Prostate gland (tissue), 2 donors: ENCODE data around the gene DHDH.

Source experiments
- POLR2A ChIP-seq: fragments of 450-650 bp; IDR thresholded peaks from one replicate; pipeline ENCODE4 v1.6.1; 2016; ENCODE audit warnings: antibody characterized with exemption, mild to moderate bottlenecking
- POLR2AphosphoS5 ChIP-seq: sonication (generic); formaldehyde crosslinking; IDR thresholded peaks from one replicate; pipeline ENCODE4 v1.6.1; 2017; ENCODE audit warnings: antibody characterized with exemption
- TF ChIP-seq, protein P1 (sequence below), 4 experiments: fragments of 200-600 bp in 2 of 4; fragments of 450-650 bp in 2 of 4; sonication (generic) in 2 of 4; IDR thresholded peaks; 1 replicate in 3 of 4; 2 replicates in 1 of 4; pipeline ENCODE4 v1.5.1; 2016 to 2019; ENCODE audit warnings: antibody characterized with exemption in 4 of 4, mild to moderate bottlenecking in 2 of 4, moderate library complexity in 2 of 4

DNA sequence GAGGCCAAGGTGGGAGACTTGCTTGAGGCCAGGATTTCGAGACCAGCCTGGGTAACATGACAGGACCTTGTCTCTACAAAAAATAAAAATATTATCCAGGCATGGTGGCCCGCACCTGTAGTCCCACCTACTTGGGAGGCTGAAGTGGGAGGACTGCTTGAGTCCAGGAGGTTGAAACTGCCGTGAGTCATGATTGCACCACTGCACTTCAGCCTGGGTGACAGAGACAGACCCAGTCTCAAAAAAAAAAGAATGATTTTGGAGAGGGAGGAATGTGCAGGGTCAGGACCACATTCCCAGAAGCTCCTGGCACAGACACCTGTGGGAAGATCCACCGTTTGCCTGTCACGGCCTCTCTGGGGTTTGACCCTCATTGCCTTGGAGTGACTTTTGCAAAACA lies 11.9 kb downstream of the DHDH start:
- TF ChIP-seq, protein P1, sequence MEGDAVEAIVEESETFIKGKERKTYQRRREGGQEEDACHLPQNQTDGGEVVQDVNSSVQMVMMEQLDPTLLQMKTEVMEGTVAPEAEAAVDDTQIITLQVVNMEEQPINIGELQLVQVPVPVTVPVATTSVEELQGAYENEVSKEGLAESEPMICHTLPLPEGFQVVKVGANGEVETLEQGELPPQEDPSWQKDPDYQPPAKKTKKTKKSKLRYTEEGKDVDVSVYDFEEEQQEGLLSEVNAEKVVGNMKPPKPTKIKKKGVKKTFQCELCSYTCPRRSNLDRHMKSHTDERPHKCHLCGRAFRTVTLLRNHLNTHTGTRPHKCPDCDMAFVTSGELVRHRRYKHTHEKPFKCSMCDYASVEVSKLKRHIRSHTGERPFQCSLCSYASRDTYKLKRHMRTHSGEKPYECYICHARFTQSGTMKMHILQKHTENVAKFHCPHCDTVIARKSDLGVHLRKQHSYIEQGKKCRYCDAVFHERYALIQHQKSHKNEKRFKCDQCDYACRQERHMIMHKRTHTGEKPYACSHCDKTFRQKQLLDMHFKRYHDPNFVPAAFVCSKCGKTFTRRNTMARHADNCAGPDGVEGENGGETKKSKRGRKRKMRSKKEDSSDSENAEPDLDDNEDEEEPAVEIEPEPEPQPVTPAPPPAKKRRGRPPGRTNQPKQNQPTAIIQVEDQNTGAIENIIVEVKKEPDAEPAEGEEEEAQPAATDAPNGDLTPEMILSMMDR (IDR thresholded peaks at IDR 0.05) = no peak
- no peak for TF ChIP-seq POLR2AphosphoS5
- TF ChIP-seq POLR2A = no peak
